GM12872 (cell line): Measurements from ENCODE around the gene HAO1.

Source experiments
- CTCF ChIP-seq: IDR thresholded peaks from 3 replicates; pipeline ENCODE4 v1.5.1; 2011; ENCODE audit warnings: low read depth, mild to moderate bottlenecking, low read length, moderate library complexity; ENCODE audit not compliant: insufficient read depth

HAO1 gene

GRCh38 chr20:7903429-7903828 is 36.8 kb downstream of the HAO1 start:
- TF ChIP-seq CTCF, result no peak

GRCh38 chr20:7902879-7903278 is 37.4 kb downstream of the HAO1 start:
- TF ChIP-seq CTCF, result no peak

- TF ChIP-seq CTCF, result no peak
Observed at GRCh38 chr20:7897781-7898364, 42.4 kb downstream of the HAO1 start.

- TF ChIP-seq CTCF, result no peak
Observed at GRCh38 chr20:7893014-7893730, 47.1 kb downstream of the HAO1 start.

GRCh38 chr20:7891705-7892104 is 48.6 kb downstream of the HAO1 start:
- TF ChIP-seq CTCF, result no peak

- no peak for TF ChIP-seq CTCF
Observed at GRCh38 chr20:7889736-7890135, 50.5 kb downstream of the HAO1 start.

GRCh38 chr20:7883741-7884140 is 56.5 kb downstream of the HAO1 start:
- TF ChIP-seq CTCF, result no peak

- TF ChIP-seq CTCF, result no peak
Observed at GRCh38 chr20:7883309-7883708, 56.9 kb downstream of the HAO1 start.
